ENCODE results near the gene KRI1. TPM values are rescaled to one million over a fixed set of nuclear protein-coding genes. Genes with fewer than 3 reads are reported as not detected.

Gene KRI1
- polyA plus RNA-seq, 2 donors: 16.4 to 25.3 TPM

- Histone ChIP-seq H3K27me3 (ENCODE audit: control insufficient read depth in 1 of 2, insufficient read depth in 2 of 2, low read length in 2 of 2) (no peaks in the 10 kb centered on the region), H3K36me3 (ENCODE audit: control insufficient read depth in 2 of 2, insufficient read depth in 2 of 2, low read length in 1 of 2) (no peaks in the 10 kb centered on the region), H3K4me1 (ENCODE audit: control insufficient read depth in 2 of 2, insufficient read depth in 2 of 2, low read length in 1 of 2) (peaks cover 2 to 4% of the 10 kb centered on the region in 2 donors), H3K27ac (ENCODE audit: low read depth in 2 of 2, low read length in 1 of 2) (no peak overlapping the region), H3K9me3 (ENCODE audit: control insufficient read depth in 2 of 2, insufficient read depth in 1 of 2, low read depth in 1 of 2, low read length in 1 of 2) (no peaks in the 10 kb centered on the region), H3K4me3 (ENCODE audit: low read depth in 1 of 2, low read length in 2 of 2) (no peak overlapping the region)
- WGBS, 2 donors: 91 to 96% methylated on average over 5 of the region's 5 CpGs
Measured at GRCh38 chr19:10600149-10600548, 34.3 kb upstream of the KRI1 start.

- Histone ChIP-seq H3K27me3 (ENCODE audit: control insufficient read depth in 1 of 2, insufficient read depth in 2 of 2, low read length in 2 of 2) (no peaks in the 10 kb centered on the region), H3K27ac (ENCODE audit: low read depth in 2 of 2, low read length in 1 of 2) (no peak overlapping the region), H3K4me3 (ENCODE audit: low read depth in 1 of 2, low read length in 2 of 2) (no peak overlapping the region), H3K4me1 (ENCODE audit: control insufficient read depth in 2 of 2, insufficient read depth in 2 of 2, low read length in 1 of 2) (peaks cover 0 to 2% of the 10 kb centered on the region in 2 donors), H3K36me3 (ENCODE audit: control insufficient read depth in 2 of 2, insufficient read depth in 2 of 2, low read length in 1 of 2) (no peaks in the 10 kb centered on the region), H3K9me3 (ENCODE audit: control insufficient read depth in 2 of 2, insufficient read depth in 1 of 2, low read depth in 1 of 2, low read length in 1 of 2) (no peaks in the 10 kb centered on the region)
- 64 to 67% methylated on average over 9 of the region's 9 CpGs for WGBS, 2 donors
Measured at GRCh38 chr19:10593820-10594637, 28.2 kb upstream of the KRI1 start.

- Histone ChIP-seq H3K27ac (ENCODE audit: low read depth in 2 of 2, low read length in 1 of 2) (no peak overlapping the region), H3K27me3 (ENCODE audit: control insufficient read depth in 1 of 2, insufficient read depth in 2 of 2, low read length in 2 of 2) (no peaks in the 10 kb centered on the region), H3K36me3 (ENCODE audit: control insufficient read depth in 2 of 2, insufficient read depth in 2 of 2, low read length in 1 of 2) (no peaks in the 10 kb centered on the region), H3K9me3 (ENCODE audit: control insufficient read depth in 2 of 2, insufficient read depth in 1 of 2, low read depth in 1 of 2, low read length in 1 of 2) (no peaks in the 10 kb centered on the region), H3K4me1 (ENCODE audit: control insufficient read depth in 2 of 2, insufficient read depth in 2 of 2, low read length in 1 of 2) (peaks cover 0 to 2% of the 10 kb centered on the region in 2 donors), H3K4me3 (ENCODE audit: low read depth in 1 of 2, low read length in 2 of 2) (no peak overlapping the region)
- WGBS, 2 donors: 88 to 91% methylated on average over 7 of the region's 7 CpGs
Measured at GRCh38 chr19:10593148-10593547, 27.3 kb upstream of the KRI1 start.

GRCh38 chr19:10587839-10588150 is 22.0 kb upstream of the KRI1 start:
- Histone ChIP-seq H3K4me1 (ENCODE audit: control insufficient read depth in 2 of 2, insufficient read depth in 2 of 2, low read length in 1 of 2) (no peaks in the 10 kb centered on the region), H3K9me3 (ENCODE audit: control insufficient read depth in 2 of 2, insufficient read depth in 1 of 2, low read depth in 1 of 2, low read length in 1 of 2) (no peaks in the 10 kb centered on the region), H3K27me3 (ENCODE audit: control insufficient read depth in 1 of 2, insufficient read depth in 2 of 2, low read length in 2 of 2) (no peaks in the 10 kb centered on the region), H3K27ac (ENCODE audit: low read depth in 2 of 2, low read length in 1 of 2) (no peak overlapping the region), H3K36me3 (ENCODE audit: control insufficient read depth in 2 of 2, insufficient read depth in 2 of 2, low read length in 1 of 2) (peaks cover 0 to 5% of the 10 kb centered on the region in 2 donors), H3K4me3 (ENCODE audit: low read depth in 1 of 2, low read length in 2 of 2) (no peak overlapping the region)
- WGBS, 2 donors: 91 to 94% methylated on average over 2 of the region's 2 CpGs

- Histone ChIP-seq H3K9me3 (ENCODE audit: control insufficient read depth in 2 of 2, insufficient read depth in 1 of 2, low read depth in 1 of 2, low read length in 1 of 2) (no peaks in the 10 kb centered on the region), H3K36me3 (ENCODE audit: control insufficient read depth in 2 of 2, insufficient read depth in 2 of 2, low read length in 1 of 2) (peaks cover 0 to 5% of the 10 kb centered on the region in 2 donors), H3K4me1 (ENCODE audit: control insufficient read depth in 2 of 2, insufficient read depth in 2 of 2, low read length in 1 of 2) (no peaks in the 10 kb centered on the region), H3K27ac (ENCODE audit: low read depth in 2 of 2, low read length in 1 of 2) (peak within 1 kb of the TSS in 1 of 2 donors; percentile 45), H3K4me3 (ENCODE audit: low read depth in 1 of 2, low read length in 2 of 2) (peak within 1 kb of the TSS; percentile 64 to 70), H3K27me3 (ENCODE audit: control insufficient read depth in 1 of 2, insufficient read depth in 2 of 2, low read length in 2 of 2) (no peaks in the 10 kb centered on the region)
- WGBS, 2 donors: 17 to 20% methylated on average over 32 to 35 of the region's 35 CpGs
Measured at GRCh38 chr19:10587022-10587838, 21.4 kb upstream of the KRI1 start, which contains the start of gene AP1M2. AP1M2 (minus strand) TSS chr19:10587312; CDS start chr19:10587231, 81 bp downstream.

GRCh38 chr19:10586396-10586795 is 20.6 kb upstream of the KRI1 start:
- peak overlapping the region; percentile 64 to 70 for H3K4me3 ChIP-seq (ENCODE audit: low read depth in 1 of 2, low read length in 2 of 2)
- 52 to 64% methylated on average over 6 of the region's 6 CpGs for WGBS, 2 donors
- H3K4me1 ChIP-seq (ENCODE audit: control insufficient read depth in 2 of 2, insufficient read depth in 2 of 2, low read length in 1 of 2): no peaks in the 10 kb centered on the region
- H3K27ac ChIP-seq (ENCODE audit: low read depth in 2 of 2, low read length in 1 of 2): no peak overlapping the region
- H3K9me3 ChIP-seq (ENCODE audit: control insufficient read depth in 2 of 2, insufficient read depth in 1 of 2, low read depth in 1 of 2, low read length in 1 of 2): no peaks in the 10 kb centered on the region
- peaks cover 0 to 7% of the 10 kb centered on the region in 2 donors for H3K36me3 ChIP-seq (ENCODE audit: control insufficient read depth in 2 of 2, insufficient read depth in 2 of 2, low read length in 1 of 2)
- no peaks in the 10 kb centered on the region for H3K27me3 ChIP-seq (ENCODE audit: control insufficient read depth in 1 of 2, insufficient read depth in 2 of 2, low read length in 2 of 2)

GRCh38 chr19:10583036-10583776 is 17.4 kb upstream of the KRI1 start:
- no peaks in the 10 kb centered on the region for H3K4me1 ChIP-seq (ENCODE audit: control insufficient read depth in 2 of 2, insufficient read depth in 2 of 2, low read length in 1 of 2)
- peaks cover 0 to 17% of the 10 kb centered on the region in 2 donors for H3K36me3 ChIP-seq (ENCODE audit: control insufficient read depth in 2 of 2, insufficient read depth in 2 of 2, low read length in 1 of 2)
- 79 to 83% methylated on average over 9 of the region's 9 CpGs for WGBS, 2 donors

GRCh38 chr19:10582091-10582490 is 16.3 kb upstream of the KRI1 start:
- WGBS, 2 donors: 86 to 89% methylated on average over 13 of the region's 13 CpGs
- no peaks in the 10 kb centered on the region for H3K27me3 ChIP-seq (ENCODE audit: control insufficient read depth in 1 of 2, insufficient read depth in 2 of 2, low read length in 2 of 2)
- no peak overlapping the region for H3K4me3 ChIP-seq (ENCODE audit: low read depth in 1 of 2, low read length in 2 of 2)
- H3K9me3 ChIP-seq (ENCODE audit: control insufficient read depth in 2 of 2, insufficient read depth in 1 of 2, low read depth in 1 of 2, low read length in 1 of 2): no peaks in the 10 kb centered on the region
- H3K27ac ChIP-seq (ENCODE audit: low read depth in 2 of 2, low read length in 1 of 2): no peak overlapping the region
- no peaks in the 10 kb centered on the region for H3K4me1 ChIP-seq (ENCODE audit: control insufficient read depth in 2 of 2, insufficient read depth in 2 of 2, low read length in 1 of 2)
- H3K36me3 ChIP-seq (ENCODE audit: control insufficient read depth in 2 of 2, insufficient read depth in 2 of 2, low read length in 1 of 2): peaks cover 0 to 17% of the 10 kb centered on the region in 2 donors

More at GRCh38 chr19:10583036-10583776, 17.4 kb upstream of the KRI1 start:
- Histone ChIP-seq H3K9me3 (ENCODE audit: control insufficient read depth in 2 of 2, insufficient read depth in 1 of 2, low read depth in 1 of 2, low read length in 1 of 2) (no peaks in the 10 kb centered on the region), H3K27me3 (ENCODE audit: control insufficient read depth in 1 of 2, insufficient read depth in 2 of 2, low read length in 2 of 2) (no peaks in the 10 kb centered on the region), H3K4me3 (ENCODE audit: low read depth in 1 of 2, low read length in 2 of 2) (no peak overlapping the region), H3K27ac (ENCODE audit: low read depth in 2 of 2, low read length in 1 of 2) (no peak overlapping the region)

GRCh38 chr19:10580979-10581631 is 15.3 kb upstream of the KRI1 start:
- H3K27ac ChIP-seq (ENCODE audit: low read depth in 2 of 2, low read length in 1 of 2): no peak overlapping the region
- 25 to 29% methylated on average over 31 of the region's 31 CpGs for WGBS, 2 donors
- H3K4me1 ChIP-seq (ENCODE audit: control insufficient read depth in 2 of 2, insufficient read depth in 2 of 2, low read length in 1 of 2): no peaks in the 10 kb centered on the region
- no peak overlapping the region for H3K4me3 ChIP-seq (ENCODE audit: low read depth in 1 of 2, low read length in 2 of 2)
- H3K36me3 ChIP-seq (ENCODE audit: control insufficient read depth in 2 of 2, insufficient read depth in 2 of 2, low read length in 1 of 2): peaks cover 0 to 17% of the 10 kb centered on the region in 2 donors
- H3K27me3 ChIP-seq (ENCODE audit: control insufficient read depth in 1 of 2, insufficient read depth in 2 of 2, low read length in 2 of 2): no peaks in the 10 kb centered on the region
- no peaks in the 10 kb centered on the region for H3K9me3 ChIP-seq (ENCODE audit: control insufficient read depth in 2 of 2, insufficient read depth in 1 of 2, low read depth in 1 of 2, low read length in 1 of 2)
